HG03460 (cell line): ENCODE data around the gene SLC7A4.
"Not testable (repeated sequence)": the region's sequence is repeated elsewhere in the genome, so short reads cannot be mapped to it uniquely, and the experiment has no call there.

Experiments used
- ATAC-seq: cut with Tn5 transposase; IDR thresholded peaks from one replicate; pipeline ENCODE4 v1.9.1; 2021; ENCODE audit not compliant: unreplicated experiment

SLC7A4 gene

GRCh38 chr22:21032037-21032867 lies at the start of gene SLC7A4:
TSS of gene SLC7A4 (minus strand) at chr22:21032561. CDS start at chr22:21031812, 749 bp downstream.
- ATAC-seq = no peak

- ATAC-seq = no peak
Observed at GRCh38 chr22:21080435-21081137, 48.2 kb upstream of the SLC7A4 start.

GRCh38 chr22:21079493-21079892 lies 47.1 kb upstream of the SLC7A4 start:
- ATAC-seq = no peak

- no peak for ATAC-seq
Observed at GRCh38 chr22:21078916-21079315, 46.6 kb upstream of the SLC7A4 start.

GRCh38 chr22:21077884-21078508 lies 45.6 kb upstream of the SLC7A4 start:
- no peak for ATAC-seq

GRCh38 chr22:21076912-21077625 lies 44.7 kb upstream of the SLC7A4 start:
- ATAC-seq = no peak

GRCh38 chr22:21075516-21076138 lies 43.3 kb upstream of the SLC7A4 start:
- no peak for ATAC-seq

GRCh38 chr22:21074102-21074715 lies 41.8 kb upstream of the SLC7A4 start:
- no peak for ATAC-seq

- no peak for ATAC-seq
Observed at GRCh38 chr22:21073482-21073881, 41.1 kb upstream of the SLC7A4 start.

GRCh38 chr22:21073023-21073422 lies 40.7 kb upstream of the SLC7A4 start:
- ATAC-seq = no peak

GRCh38 chr22:21071796-21072195 lies 39.4 kb upstream of the SLC7A4 start:
- not testable (repeated sequence) for ATAC-seq

- ATAC-seq = no peak
Observed at GRCh38 chr22:21070690-21071615, 38.6 kb upstream of the SLC7A4 start.

- no peak for ATAC-seq
Observed at GRCh38 chr22:21069375-21069774, 37.0 kb upstream of the SLC7A4 start.

GRCh38 chr22:21068681-21069276 lies 36.4 kb upstream of the SLC7A4 start:
- ATAC-seq = no peak

GRCh38 chr22:21067901-21068680 lies 35.7 kb upstream of the SLC7A4 start:
- no peak for ATAC-seq

- no peak for ATAC-seq
Observed at GRCh38 chr22:21067075-21067900, 34.9 kb upstream of the SLC7A4 start.
